GM13976 (cell line): ENCODE results near the gene CRIP1.

ENCODE experiments used
- DNase-seq: peaks from one replicate; pipeline ENCODE4 v3.0.0; 2012; ENCODE audit warnings: low spot score
- in situ Hi-C: fragments of 300-500 bp; cut with MboI; formaldehyde crosslinking; loops from one replicate; pipeline ENCODE4 v1.12.0; 2022; ENCODE audit warnings: low sequenced_read_pairs, mixed read lengths, inconsistent platforms; ENCODE audit not compliant: unreplicated experiment
- TF ChIP-seq, protein P1 (sequence below): IDR thresholded peaks from 2 replicates; pipeline ENCODE4 v1.5.1; 2012; ENCODE audit warnings: borderline replicate concordance, mild to moderate bottlenecking; ENCODE audit not compliant: insufficient read depth; ENCODE audit errors: extremely low read depth, missing control alignments, control extremely low read depth

CRIP1 gene

DNA sequence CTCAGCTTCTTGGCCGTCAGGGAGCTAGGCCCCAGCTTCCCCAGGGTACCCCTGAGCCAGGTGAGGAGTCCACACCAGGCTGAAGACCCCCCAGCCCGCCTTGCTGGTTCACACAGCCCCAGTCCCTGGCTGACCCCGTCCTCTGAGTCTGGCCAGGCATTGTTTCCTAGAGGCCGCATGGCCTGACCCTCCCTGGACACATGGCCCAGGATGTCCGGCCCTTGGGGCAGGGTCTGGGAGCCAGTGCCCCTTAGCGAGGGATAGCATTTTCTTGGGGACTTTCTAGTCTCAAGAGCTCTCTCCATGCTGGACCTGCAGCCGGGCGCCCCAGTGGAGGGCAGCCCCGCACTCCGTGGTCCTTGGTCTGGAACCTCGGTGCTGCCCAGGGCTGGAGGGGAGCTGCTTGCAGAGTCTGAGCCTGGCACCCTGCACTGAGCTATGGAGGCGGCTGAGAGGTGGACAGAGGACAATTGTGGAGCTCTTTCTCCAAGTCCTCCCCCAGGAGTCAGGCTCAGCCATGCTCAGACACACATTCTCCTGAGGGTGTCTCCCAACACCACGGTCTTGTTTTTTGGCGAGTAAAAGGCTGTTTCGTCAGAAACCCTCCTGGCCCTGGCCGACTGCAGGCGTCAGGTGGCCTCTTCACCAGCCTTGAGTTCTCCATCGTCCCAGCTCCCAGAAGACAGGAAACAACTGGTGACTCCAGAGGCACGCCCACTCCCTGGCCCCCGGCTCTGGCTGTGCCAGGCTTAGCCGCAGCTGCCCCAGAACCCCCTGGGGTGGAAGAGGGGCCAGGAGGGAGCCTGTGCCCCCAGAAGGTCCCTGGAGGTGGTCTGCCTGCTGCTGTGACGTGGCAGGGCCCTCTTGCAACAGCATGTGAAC lies 29.7 kb upstream of the CRIP1 start:
- in situ Hi-C loops: no loop called here
- TF ChIP-seq, protein P1, sequence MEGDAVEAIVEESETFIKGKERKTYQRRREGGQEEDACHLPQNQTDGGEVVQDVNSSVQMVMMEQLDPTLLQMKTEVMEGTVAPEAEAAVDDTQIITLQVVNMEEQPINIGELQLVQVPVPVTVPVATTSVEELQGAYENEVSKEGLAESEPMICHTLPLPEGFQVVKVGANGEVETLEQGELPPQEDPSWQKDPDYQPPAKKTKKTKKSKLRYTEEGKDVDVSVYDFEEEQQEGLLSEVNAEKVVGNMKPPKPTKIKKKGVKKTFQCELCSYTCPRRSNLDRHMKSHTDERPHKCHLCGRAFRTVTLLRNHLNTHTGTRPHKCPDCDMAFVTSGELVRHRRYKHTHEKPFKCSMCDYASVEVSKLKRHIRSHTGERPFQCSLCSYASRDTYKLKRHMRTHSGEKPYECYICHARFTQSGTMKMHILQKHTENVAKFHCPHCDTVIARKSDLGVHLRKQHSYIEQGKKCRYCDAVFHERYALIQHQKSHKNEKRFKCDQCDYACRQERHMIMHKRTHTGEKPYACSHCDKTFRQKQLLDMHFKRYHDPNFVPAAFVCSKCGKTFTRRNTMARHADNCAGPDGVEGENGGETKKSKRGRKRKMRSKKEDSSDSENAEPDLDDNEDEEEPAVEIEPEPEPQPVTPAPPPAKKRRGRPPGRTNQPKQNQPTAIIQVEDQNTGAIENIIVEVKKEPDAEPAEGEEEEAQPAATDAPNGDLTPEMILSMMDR: no peak
- no peak for DNase-seq

DNA sequence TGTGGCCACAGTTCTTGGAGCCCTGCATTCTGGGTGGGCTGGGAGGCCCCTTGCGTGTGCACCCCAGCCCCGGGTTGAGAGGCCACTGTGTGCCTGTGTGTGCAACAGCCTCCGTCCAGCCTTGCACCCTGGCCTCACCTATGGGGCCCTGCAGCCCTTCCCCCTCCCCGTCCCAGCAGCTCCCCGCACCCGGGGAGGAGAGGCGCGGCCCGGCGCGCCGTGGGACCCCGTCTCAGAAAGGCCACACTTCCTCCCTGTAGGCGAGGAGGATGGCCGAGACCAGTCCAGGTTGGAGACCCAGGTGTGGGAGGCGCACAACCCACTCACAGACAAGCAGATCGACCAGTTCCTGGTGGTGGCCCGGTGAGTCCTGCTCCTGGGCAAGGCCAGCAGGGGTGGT lies 28.7 kb upstream of the CRIP1 start:
- DNase-seq: no peak
- TF ChIP-seq, protein P1: no peak
- in situ Hi-C loops: no loop called here

DNA sequence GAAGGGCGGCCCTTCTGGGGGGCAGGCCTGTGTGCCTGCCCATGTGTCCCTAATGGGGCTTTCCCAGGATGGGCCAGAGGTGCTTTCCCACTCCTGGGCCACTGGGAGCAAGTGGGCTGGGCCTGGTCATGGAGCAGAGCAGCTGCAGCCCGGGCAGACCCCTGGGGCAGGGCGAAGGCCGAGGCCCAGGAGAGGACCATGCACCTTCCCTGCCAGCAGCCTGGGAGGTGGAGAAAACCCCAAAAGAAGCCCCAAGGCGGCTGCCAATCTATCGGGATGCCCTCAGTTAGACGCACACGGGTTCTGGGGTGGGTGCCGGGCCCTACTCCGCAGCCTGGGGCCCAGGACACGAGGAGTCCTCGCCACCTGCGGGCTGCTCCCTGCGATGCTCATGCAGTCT lies 28.1 kb upstream of the CRIP1 start:
- no peak for DNase-seq
- TF ChIP-seq, protein P1: no peak
- in situ Hi-C loops: no loop called here

DNA sequence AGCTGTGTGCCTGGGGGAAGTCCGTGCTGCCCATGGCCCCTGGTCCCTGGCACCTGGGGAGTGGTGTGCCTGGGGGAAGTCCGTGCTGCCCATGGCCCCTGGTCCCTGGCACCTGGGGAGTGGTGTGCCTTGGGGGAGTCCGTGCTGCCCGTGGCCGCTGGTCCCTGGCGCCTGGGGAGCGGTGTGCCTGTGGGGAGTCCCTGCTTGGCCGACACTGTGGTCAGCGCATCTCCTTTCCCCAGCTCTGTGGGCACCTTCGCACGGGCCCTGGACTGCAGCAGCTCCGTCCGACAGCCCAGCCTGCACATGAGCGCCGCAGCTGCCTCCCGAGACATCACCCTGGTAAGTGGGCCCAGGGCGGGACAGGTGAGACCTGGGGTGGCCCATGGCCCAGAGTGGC lies 26.6 kb upstream of the CRIP1 start:
- TF ChIP-seq, protein P1: no peak
- in situ Hi-C loops: no loop called here
- DNase-seq: no peak

DNA sequence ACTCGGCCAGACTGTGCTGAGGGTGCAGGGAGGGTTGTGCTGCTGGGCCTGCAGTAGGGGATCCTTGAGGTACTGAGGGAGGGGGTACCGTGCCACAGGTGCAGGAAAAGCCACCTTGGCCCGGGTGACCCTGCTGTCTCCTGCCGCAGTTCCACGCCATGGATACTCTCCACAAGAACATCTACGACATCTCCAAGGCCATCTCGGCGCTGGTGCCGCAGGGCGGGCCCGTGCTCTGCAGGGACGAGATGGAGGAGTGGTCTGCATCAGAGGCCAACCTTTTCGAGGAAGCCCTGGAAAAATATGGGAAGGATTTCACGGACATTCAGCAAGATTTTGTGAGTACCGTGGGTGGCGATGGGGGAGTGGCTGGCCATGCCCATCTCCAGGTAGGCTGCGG lies 26.1 kb upstream of the CRIP1 start:
- DNase-seq: no peak
- in situ Hi-C loops: no loop called here
- TF ChIP-seq, protein P1: no peak

DNA sequence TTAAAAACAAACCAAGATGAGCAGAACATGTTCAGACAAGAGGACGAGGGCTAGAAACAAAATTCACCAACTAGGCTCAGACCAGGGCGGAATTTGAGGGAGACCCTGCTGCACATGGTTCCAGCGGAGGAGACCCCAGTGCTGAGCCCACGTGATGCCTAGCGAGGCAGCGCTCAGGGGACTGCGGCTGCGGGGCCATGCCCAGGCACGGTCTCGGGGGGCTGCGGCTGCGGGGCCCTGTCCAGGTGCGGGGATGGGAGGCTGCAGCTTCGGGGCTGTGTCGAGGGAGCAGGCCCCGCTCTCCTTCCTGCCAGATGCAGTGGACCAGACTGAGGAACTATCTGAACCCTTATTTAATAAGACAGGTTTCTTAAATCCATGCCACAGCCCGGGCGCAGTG lies 24.8 kb upstream of the CRIP1 start:
- TF ChIP-seq, protein P1: no peak
- in situ Hi-C loops: no loop called here
- no peak for DNase-seq
